ENCODE measurements around the gene ENKD1.

DNA sequence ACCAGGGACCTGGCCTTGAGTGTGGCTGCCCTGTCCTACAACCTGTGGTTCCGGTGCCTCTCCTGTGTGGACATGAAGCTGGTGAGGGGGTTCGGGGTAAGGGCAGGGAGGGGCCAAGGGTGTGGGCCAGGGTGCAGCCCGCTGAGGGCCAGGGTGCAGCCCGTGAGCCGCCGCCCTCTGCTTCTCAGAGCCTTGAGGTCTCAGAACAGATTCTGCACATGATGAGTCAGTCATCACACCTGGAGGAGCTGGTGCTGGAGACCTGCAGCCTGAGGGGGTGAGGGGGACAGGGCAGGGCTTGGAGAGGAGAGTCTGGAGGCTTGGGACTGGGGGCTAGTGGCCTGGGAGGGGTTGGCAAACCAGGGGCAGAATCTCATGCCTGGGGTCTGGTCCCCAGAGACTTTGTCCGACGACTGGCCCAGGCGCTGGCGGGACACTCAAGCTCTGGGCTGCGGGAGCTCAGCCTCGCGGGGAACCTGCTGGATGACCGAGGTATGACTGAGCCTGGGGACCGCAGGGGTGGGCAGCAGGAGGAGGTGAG is 19.4 kb downstream of the ENKD1 start:
- TF ChIP-seq, protein P1, sequence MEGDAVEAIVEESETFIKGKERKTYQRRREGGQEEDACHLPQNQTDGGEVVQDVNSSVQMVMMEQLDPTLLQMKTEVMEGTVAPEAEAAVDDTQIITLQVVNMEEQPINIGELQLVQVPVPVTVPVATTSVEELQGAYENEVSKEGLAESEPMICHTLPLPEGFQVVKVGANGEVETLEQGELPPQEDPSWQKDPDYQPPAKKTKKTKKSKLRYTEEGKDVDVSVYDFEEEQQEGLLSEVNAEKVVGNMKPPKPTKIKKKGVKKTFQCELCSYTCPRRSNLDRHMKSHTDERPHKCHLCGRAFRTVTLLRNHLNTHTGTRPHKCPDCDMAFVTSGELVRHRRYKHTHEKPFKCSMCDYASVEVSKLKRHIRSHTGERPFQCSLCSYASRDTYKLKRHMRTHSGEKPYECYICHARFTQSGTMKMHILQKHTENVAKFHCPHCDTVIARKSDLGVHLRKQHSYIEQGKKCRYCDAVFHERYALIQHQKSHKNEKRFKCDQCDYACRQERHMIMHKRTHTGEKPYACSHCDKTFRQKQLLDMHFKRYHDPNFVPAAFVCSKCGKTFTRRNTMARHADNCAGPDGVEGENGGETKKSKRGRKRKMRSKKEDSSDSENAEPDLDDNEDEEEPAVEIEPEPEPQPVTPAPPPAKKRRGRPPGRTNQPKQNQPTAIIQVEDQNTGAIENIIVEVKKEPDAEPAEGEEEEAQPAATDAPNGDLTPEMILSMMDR (IDR thresholded peaks at IDR 0.05; ENCODE audit: low read depth, low read length, poor library complexity, severe bottlenecking) = no peak
- no peak for TF ChIP-seq EZH2phosphoT487 (IDR thresholded peaks at IDR 0.05; ENCODE audit: borderline replicate concordance, low read length)

All from DOHH2 (cell line).